GM21447 (cell line): ENCODE data around the gene EVC.

Experiments used
- ATAC-seq: cut with Tn5 transposase; IDR thresholded peaks from one replicate; pipeline ENCODE4 v1.9.1; 2021; ENCODE audit not compliant: unreplicated experiment

Gene EVC

GRCh38 chr4:5755161-5755560, 44.2 kb downstream of the EVC start:
- no peak for ATAC-seq

- ATAC-seq = no peak
Measured at GRCh38 chr4:5755679-5756078, 44.7 kb downstream of the EVC start.

- ATAC-seq = no peak
Measured at GRCh38 chr4:5756271-5756670, 45.3 kb downstream of the EVC start.

GRCh38 chr4:5757091-5757490, 46.1 kb downstream of the EVC start:
- no peak for ATAC-seq

GRCh38 chr4:5757536-5757935, 46.5 kb downstream of the EVC start:
- ATAC-seq = no peak

GRCh38 chr4:5757954-5758353, 47.0 kb downstream of the EVC start:
- no peak for ATAC-seq

GRCh38 chr4:5758741-5759140, 47.7 kb downstream of the EVC start:
- ATAC-seq = no peak

- no peak for ATAC-seq
Measured at GRCh38 chr4:5759236-5760075, 48.5 kb downstream of the EVC start.

- ATAC-seq = no peak
Measured at GRCh38 chr4:5760246-5760645, 49.2 kb downstream of the EVC start.

GRCh38 chr4:5760936-5761480, 50.0 kb downstream of the EVC start:
- ATAC-seq = no peak

- no peak for ATAC-seq
Measured at GRCh38 chr4:5770051-5770450, 59.0 kb downstream of the EVC start.

GRCh38 chr4:5772528-5773270, 61.7 kb downstream of the EVC start:
- ATAC-seq = no peak

GRCh38 chr4:5773271-5773555, 62.2 kb downstream of the EVC start:
- ATAC-seq = no peak

GRCh38 chr4:5774416-5775036, 63.5 kb downstream of the EVC start:
- ATAC-seq = no peak

- ATAC-seq = no peak
Measured at GRCh38 chr4:5776510-5776909, 65.5 kb downstream of the EVC start.

- no peak for ATAC-seq
Measured at GRCh38 chr4:5780831-5781480, 70.0 kb downstream of the EVC start.

GRCh38 chr4:5781691-5782090, 70.7 kb downstream of the EVC start:
- ATAC-seq = no peak

GRCh38 chr4:5782829-5783476, 72.0 kb downstream of the EVC start:
- ATAC-seq = no peak

- no peak for ATAC-seq
Measured at GRCh38 chr4:5783486-5783885, 72.5 kb downstream of the EVC start.

GRCh38 chr4:5784021-5784420, 73.0 kb downstream of the EVC start:
- no peak for ATAC-seq
